ENCODE results near the gene KCP.

- TF ChIP-seq CTCF (conservative IDR thresholded peaks at IDR 0.05; ENCODE audit: low read length) (no peak), EZH2phosphoT487 (IDR thresholded peaks at IDR 0.05; ENCODE audit: borderline replicate concordance, low read depth, low read length) (no peak)
Observed at GRCh38 chr7:128948976-128949760, 38.7 kb upstream of the KCP start.
